Chondrocyte (in vitro differentiated cells): ENCODE data around the gene PPEF2. TPM values are rescaled to one million over a fixed set of nuclear protein-coding genes. Genes with fewer than 3 reads are reported as not detected.

Source experiments
- DNase-seq: peaks from one replicate; pipeline ENCODE4 v3.0.0; 2021; ENCODE audit warnings: mixed read lengths, low spot score
- H3K27ac Mint-ChIP-seq: one replicate; pipeline ENCODE4 v1.8.0; 2021; ENCODE audit warnings: mild to moderate bottlenecking, moderate library complexity, mixed read lengths; ENCODE audit not compliant: unreplicated experiment
- H3K27me3 Mint-ChIP-seq: 2 replicates; pipeline ENCODE4 v1.8.0; 2021; ENCODE audit warnings: low read depth, mixed read lengths
- H3K36me3 Mint-ChIP-seq: 2 replicates; pipeline ENCODE4 v1.8.0; 2021; ENCODE audit warnings: low read depth, mixed read lengths
- H3K4me1 Mint-ChIP-seq: 2 replicates; pipeline ENCODE4 v1.8.0; 2021; ENCODE audit warnings: low read depth, mild to moderate bottlenecking, mixed read lengths
- H3K4me3 Mint-ChIP-seq: one replicate; pipeline ENCODE4 v1.8.0; 2021; ENCODE audit warnings: mild to moderate bottlenecking, moderate library complexity, mixed read lengths; ENCODE audit not compliant: unreplicated experiment
- H3K9me3 Mint-ChIP-seq: 2 replicates; pipeline ENCODE4 v1.8.0; 2021; ENCODE audit warnings: low read depth, mixed read lengths
- CTCF ChIP-seq: fragments of 200-600 bp; sonication (generic); IDR thresholded peaks from 2 replicates; pipeline ENCODE4 v1.5.0; 2021; ENCODE audit warnings: antibody characterized with exemption, mild to moderate bottlenecking, moderate library complexity
- total RNA-seq: library from RNA; stranded (reverse); gene quantifications from 3 replicates; pipeline ENCODE4 v1.2.1, GENCODE V29; 2021

The PPEF2 gene
- total RNA-seq, 1 donor from 2014 or later, result not detected

- Mint-ChIP-seq H3K36me3 (no peaks in the 10 kb centered on the region), H3K4me1 (no peaks in the 10 kb centered on the region), H3K27me3 (no peaks in the 10 kb centered on the region), H3K9me3 (no peaks in the 10 kb centered on the region), H3K27ac (no peak overlapping the region), H3K4me3 (no peak overlapping the region)
- TF ChIP-seq CTCF, result no peak
- DNase-seq, result no peak
Observed at GRCh38 chr4:75834772-75835154, 67.5 kb downstream of the PPEF2 start.

- no peaks in the 10 kb centered on the region for H3K9me3 Mint-ChIP-seq
- no peak for DNase-seq
- no peaks in the 10 kb centered on the region for H3K4me1 Mint-ChIP-seq
- no peak for TF ChIP-seq CTCF
- H3K27ac Mint-ChIP-seq, result no peak overlapping the region
- H3K4me3 Mint-ChIP-seq, result no peak overlapping the region
- H3K27me3 Mint-ChIP-seq, result no peaks in the 10 kb centered on the region
- H3K36me3 Mint-ChIP-seq, result no peaks in the 10 kb centered on the region
Observed at GRCh38 chr4:75834095-75834771, 68.0 kb downstream of the PPEF2 start.

- TF ChIP-seq CTCF, result no peak
- Mint-ChIP-seq H3K36me3 (no peaks in the 10 kb centered on the region), H3K4me3 (no peak overlapping the region), H3K4me1 (no peaks in the 10 kb centered on the region), H3K9me3 (no peaks in the 10 kb centered on the region), H3K27ac (no peak overlapping the region), H3K27me3 (no peaks in the 10 kb centered on the region)
- DNase-seq, result no peak
Observed at GRCh38 chr4:75831856-75832405, 70.3 kb downstream of the PPEF2 start.

- no peak for DNase-seq
- TF ChIP-seq CTCF, result no peak
- Mint-ChIP-seq H3K9me3 (no peaks in the 10 kb centered on the region), H3K27ac (no peak overlapping the region), H3K27me3 (no peaks in the 10 kb centered on the region), H3K4me3 (no peak overlapping the region), H3K4me1 (no peaks in the 10 kb centered on the region), H3K36me3 (no peaks in the 10 kb centered on the region)
Observed at GRCh38 chr4:75830906-75831305, 71.3 kb downstream of the PPEF2 start.

- Mint-ChIP-seq H3K36me3 (peaks cover 12% of the 10 kb centered on the region), H3K9me3 (no peaks in the 10 kb centered on the region), H3K4me3 (no peak overlapping the region), H3K27ac (no peak overlapping the region), H3K4me1 (no peaks in the 10 kb centered on the region), H3K27me3 (no peaks in the 10 kb centered on the region)
- DNase-seq, result no peak
- TF ChIP-seq CTCF, result no peak
Observed at GRCh38 chr4:75823812-75824211, 78.4 kb downstream of the PPEF2 start.
